ENCODE measurements around the gene TSPAN18. TPM values are rescaled to one million over a fixed set of nuclear protein-coding genes. Genes with fewer than 3 reads are reported as not detected.

TSPAN18 gene
- total RNA-seq, 1 donor from 2014 or later = 717 TPM

DNA sequence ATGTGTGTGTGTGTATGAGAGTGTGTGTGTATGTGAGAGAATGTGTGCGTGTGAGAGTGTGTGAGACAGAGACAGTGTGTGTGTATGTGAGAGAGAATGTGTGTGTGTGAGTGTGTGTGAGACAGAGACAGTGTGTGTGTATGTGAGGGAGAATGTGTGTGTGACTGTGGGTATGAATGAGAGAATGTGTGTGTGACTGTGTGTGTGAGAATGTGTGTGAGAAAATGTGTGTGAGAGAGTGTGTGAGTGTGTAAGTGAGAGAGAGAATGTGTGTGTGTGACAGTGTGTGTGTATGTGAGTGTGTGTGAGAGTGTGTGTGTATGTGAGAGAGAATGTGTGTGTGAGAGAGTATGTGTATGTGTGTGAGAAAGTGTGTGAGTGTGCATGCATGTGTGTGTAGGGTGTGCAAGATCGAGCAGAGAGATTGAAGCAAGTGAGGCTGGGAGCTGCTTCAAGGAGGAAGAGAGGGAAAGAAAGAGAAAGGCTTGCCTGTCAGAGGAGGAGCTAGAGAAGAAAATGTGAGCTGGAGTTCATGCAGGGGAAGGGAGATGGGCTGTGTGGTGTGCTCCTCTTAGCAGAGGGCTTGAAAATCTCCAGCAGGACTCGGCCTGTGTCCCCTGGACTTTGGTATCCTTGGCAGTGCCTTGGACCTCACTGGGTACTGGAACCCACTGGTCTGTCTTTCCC lies 251.7 kb downstream of the TSPAN18 start:
- peaks cover 43% of the 10 kb centered on the region for H3K4me1 Mint-ChIP-seq (ENCODE audit: unreplicated experiment)
- peaks cover 4% of the 10 kb centered on the region for H3K36me3 Mint-ChIP-seq (ENCODE audit: low read depth, unreplicated experiment)
- no peak for DNase-seq (ENCODE audit: low spot score)
- H3K4me3 Mint-ChIP-seq (ENCODE audit: unreplicated experiment) = no peak overlapping the region
- no peaks in the 10 kb centered on the region for H3K9me3 Mint-ChIP-seq (ENCODE audit: unreplicated experiment)
- peaks cover 10% of the 10 kb centered on the region for H3K27me3 Mint-ChIP-seq (ENCODE audit: unreplicated experiment)
- no peak overlapping the region for H3K27ac Mint-ChIP-seq (ENCODE audit: unreplicated experiment)
- TF ChIP-seq, protein P1, sequence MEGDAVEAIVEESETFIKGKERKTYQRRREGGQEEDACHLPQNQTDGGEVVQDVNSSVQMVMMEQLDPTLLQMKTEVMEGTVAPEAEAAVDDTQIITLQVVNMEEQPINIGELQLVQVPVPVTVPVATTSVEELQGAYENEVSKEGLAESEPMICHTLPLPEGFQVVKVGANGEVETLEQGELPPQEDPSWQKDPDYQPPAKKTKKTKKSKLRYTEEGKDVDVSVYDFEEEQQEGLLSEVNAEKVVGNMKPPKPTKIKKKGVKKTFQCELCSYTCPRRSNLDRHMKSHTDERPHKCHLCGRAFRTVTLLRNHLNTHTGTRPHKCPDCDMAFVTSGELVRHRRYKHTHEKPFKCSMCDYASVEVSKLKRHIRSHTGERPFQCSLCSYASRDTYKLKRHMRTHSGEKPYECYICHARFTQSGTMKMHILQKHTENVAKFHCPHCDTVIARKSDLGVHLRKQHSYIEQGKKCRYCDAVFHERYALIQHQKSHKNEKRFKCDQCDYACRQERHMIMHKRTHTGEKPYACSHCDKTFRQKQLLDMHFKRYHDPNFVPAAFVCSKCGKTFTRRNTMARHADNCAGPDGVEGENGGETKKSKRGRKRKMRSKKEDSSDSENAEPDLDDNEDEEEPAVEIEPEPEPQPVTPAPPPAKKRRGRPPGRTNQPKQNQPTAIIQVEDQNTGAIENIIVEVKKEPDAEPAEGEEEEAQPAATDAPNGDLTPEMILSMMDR (IDR thresholded peaks at IDR 0.05; ENCODE audit: unreplicated experiment) = no peak

DNA sequence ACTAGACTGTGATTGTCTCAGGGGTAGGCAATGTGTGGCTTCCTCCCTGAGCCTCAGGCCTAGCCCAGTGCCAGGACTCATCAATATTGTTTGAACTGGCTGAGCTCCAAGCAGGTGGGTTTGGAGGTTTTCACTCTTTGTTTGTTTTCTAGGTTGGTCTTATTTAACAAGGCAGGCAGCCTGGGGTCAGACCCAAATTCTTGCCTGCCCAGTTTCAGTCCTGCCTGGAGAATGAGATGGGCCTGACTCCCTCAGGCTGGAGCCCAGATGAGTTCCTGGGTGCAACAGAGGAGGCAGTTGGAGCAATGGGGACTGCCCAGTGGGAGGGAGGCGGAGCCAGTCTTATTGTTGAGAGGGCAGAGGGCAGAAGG lies 252.2 kb downstream of the TSPAN18 start:
- H3K9me3 Mint-ChIP-seq (ENCODE audit: unreplicated experiment) = no peaks in the 10 kb centered on the region
- H3K27me3 Mint-ChIP-seq (ENCODE audit: unreplicated experiment) = peaks cover 10% of the 10 kb centered on the region
- TF ChIP-seq, protein P1 (IDR thresholded peaks at IDR 0.05; ENCODE audit: unreplicated experiment) = no peak
- H3K27ac Mint-ChIP-seq (ENCODE audit: unreplicated experiment) = peak overlapping the region; percentile 95
- H3K4me3 Mint-ChIP-seq (ENCODE audit: unreplicated experiment) = no peak overlapping the region
- peaks cover 4% of the 10 kb centered on the region for H3K36me3 Mint-ChIP-seq (ENCODE audit: low read depth, unreplicated experiment)
- H3K4me1 Mint-ChIP-seq (ENCODE audit: unreplicated experiment) = peaks cover 40% of the 10 kb centered on the region
- DNase-seq (ENCODE audit: low spot score) = no peak

DNA sequence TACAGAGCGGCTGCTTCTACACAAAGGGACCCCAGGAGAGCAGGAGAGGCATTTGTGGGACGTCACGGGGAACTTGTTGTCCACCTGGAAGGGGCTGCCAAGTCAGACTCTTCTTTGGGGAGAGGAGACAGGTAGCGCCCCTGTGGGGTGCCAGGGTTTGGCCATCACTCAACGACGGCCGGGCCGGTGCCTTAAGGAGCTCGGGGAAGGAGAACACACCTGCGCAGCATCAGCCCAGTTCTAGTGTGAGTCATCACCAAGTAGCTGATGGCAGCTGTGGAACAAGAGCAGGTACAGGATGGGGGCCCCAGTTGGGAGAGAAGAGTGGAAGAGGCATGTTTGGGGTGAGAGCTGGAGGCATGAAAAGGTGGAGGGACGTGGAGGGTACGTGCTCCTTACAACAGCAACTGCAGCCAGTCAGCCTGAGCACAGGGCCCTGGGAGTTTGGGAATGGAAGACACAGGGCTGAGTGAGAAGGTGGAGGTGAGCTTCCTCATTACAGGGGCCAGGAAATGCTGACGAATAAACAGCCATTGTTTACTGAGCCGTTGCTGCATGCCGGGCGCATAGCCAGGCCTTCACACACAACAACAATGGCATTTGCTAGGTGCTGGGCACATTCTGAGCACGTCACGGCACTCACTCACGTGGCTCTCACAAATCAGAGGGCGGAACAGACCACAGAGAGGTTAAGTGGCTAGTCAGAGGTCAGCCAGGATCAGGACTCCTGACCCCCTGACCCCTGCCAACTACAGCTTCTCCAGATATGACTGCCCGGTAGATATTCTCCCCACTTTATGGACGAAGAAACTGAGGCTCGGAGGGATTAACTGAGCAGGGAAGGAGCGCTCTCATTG lies 253.0 kb downstream of the TSPAN18 start:
- TF ChIP-seq, protein P1 (IDR thresholded peaks at IDR 0.05; ENCODE audit: unreplicated experiment) = no peak

DNA sequence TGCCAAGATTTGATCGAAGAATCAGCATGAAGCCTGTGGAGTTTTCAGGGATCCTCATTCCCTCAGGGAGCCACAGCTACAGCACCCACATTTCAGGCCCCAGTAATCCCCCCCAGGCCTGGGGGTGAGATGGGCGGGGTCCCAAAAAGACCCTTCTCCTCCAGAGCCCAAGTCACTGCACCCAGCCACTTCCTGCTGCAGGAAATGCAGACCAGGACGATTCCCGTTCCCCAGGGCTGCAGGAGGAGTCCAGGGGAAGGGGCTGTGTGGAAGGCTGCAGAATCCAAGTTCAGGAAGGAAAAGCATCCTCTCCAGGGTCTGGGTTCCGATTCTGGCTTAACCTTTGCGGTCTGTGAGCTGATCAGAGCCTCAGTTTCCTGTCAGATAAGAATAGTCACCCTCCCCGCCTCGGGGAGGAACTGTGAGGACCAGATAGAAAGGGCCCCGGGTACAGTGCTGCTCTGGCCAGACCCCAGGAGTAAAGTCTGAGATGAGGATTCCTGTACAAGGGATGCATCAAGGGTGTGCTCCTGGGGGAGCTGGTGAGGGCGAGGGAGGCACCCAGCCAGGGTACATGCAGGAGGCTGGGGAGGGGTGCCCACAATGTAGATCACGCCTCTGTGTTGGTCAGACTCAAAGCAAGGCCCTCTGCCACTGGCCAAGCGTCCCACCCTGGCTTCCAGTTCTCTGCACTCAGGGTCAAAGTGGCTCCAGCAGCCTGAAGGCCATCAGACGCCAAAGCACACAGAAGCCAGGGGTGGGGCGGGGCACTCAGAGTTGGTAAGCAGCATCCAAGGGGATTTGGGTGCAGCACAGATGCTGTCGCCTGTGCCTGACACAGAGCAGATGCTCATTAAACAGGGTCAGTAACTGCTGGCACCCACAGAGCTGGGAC lies 254.0 kb downstream of the TSPAN18 start:
- no peak for DNase-seq (ENCODE audit: low spot score)
- H3K36me3 Mint-ChIP-seq (ENCODE audit: low read depth, unreplicated experiment) = peaks cover 4% of the 10 kb centered on the region
- peak overlapping the region; percentile 95 for H3K27ac Mint-ChIP-seq (ENCODE audit: unreplicated experiment)
- peaks cover 10% of the 10 kb centered on the region for H3K27me3 Mint-ChIP-seq (ENCODE audit: unreplicated experiment)
- H3K9me3 Mint-ChIP-seq (ENCODE audit: unreplicated experiment) = no peaks in the 10 kb centered on the region
- TF ChIP-seq, protein P1 (IDR thresholded peaks at IDR 0.05; ENCODE audit: unreplicated experiment) = no peak
- H3K4me3 Mint-ChIP-seq (ENCODE audit: unreplicated experiment) = no peak overlapping the region
- H3K4me1 Mint-ChIP-seq (ENCODE audit: unreplicated experiment) = peaks cover 39% of the 10 kb centered on the region

More for the DNA sequence above, 253.0 kb downstream of the TSPAN18 start:
- peak overlapping the region; percentile 29 for H3K4me3 Mint-ChIP-seq (ENCODE audit: unreplicated experiment)
- no peaks in the 10 kb centered on the region for H3K9me3 Mint-ChIP-seq (ENCODE audit: unreplicated experiment)
- peak; percentile 30 for DNase-seq (ENCODE audit: low spot score)
- peaks cover 4% of the 10 kb centered on the region for H3K36me3 Mint-ChIP-seq (ENCODE audit: low read depth, unreplicated experiment)
- H3K27ac Mint-ChIP-seq (ENCODE audit: unreplicated experiment) = peak overlapping the region; percentile 95
- peaks cover 10% of the 10 kb centered on the region for H3K27me3 Mint-ChIP-seq (ENCODE audit: unreplicated experiment)
- H3K4me1 Mint-ChIP-seq (ENCODE audit: unreplicated experiment) = peaks cover 39% of the 10 kb centered on the region

Other genes starting within 250 kb of the TSPAN18 start
- 16.1 TPM for gene CD82, start 161.3 kb upstream of the TSPAN18 start, total RNA-seq (ENCODE audit: unreplicated experiment)
- gene TP53I11, start 223.9 kb downstream of the TSPAN18 start, total RNA-seq (ENCODE audit: unreplicated experiment) = 149 TPM